DOHH2 (cell line): ENCODE results near the gene UBAC2.

ENCODE experiments used
- EZH2phosphoT487 ChIP-seq: fragments of 200-600 bp; sonication (generic); IDR thresholded peaks from 2 replicates; pipeline ENCODE4 v1.6.1; 2017; ENCODE audit warnings: borderline replicate concordance, mild to moderate bottlenecking, antibody characterized with exemption, low read length, moderate library complexity, mixed read lengths
- TF ChIP-seq, protein P1 (sequence below): fragments of 200-600 bp; sonication (generic); IDR thresholded peaks from one replicate; pipeline ENCODE4 v1.5.1; 2014; ENCODE audit warnings: antibody characterized with exemption, mild to moderate bottlenecking, low read depth, low read length; ENCODE audit not compliant: poor library complexity, severe bottlenecking

DNA sequence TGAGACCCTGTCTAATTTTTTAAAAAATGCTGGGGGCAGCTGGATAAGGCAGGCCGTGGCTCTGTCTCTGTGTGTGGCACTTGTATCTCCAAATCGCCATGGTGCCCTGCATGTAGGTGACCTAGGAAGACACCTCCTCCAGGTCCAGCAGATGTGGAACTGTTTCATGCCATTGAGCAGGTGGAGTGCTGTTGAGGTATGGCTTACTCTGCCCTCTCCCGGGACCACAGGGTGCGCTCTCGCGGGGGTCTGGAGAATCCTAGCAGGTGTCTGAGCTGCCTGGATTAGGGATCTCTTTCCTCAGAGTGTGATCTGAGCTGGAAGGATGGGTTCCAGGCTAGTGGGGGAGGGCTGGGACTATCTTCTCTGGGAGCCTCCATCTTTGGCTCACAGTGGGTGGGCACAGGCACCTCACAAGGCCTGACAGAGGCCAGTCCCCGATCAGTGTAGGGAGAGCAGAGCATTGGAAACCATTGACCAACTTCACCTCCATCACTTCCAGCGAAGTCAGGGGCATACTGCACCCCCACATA, 233.0 kb downstream of the UBAC2 start:
- TF ChIP-seq, protein P1, sequence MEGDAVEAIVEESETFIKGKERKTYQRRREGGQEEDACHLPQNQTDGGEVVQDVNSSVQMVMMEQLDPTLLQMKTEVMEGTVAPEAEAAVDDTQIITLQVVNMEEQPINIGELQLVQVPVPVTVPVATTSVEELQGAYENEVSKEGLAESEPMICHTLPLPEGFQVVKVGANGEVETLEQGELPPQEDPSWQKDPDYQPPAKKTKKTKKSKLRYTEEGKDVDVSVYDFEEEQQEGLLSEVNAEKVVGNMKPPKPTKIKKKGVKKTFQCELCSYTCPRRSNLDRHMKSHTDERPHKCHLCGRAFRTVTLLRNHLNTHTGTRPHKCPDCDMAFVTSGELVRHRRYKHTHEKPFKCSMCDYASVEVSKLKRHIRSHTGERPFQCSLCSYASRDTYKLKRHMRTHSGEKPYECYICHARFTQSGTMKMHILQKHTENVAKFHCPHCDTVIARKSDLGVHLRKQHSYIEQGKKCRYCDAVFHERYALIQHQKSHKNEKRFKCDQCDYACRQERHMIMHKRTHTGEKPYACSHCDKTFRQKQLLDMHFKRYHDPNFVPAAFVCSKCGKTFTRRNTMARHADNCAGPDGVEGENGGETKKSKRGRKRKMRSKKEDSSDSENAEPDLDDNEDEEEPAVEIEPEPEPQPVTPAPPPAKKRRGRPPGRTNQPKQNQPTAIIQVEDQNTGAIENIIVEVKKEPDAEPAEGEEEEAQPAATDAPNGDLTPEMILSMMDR: no peak
- TF ChIP-seq EZH2phosphoT487: no peak
